Stimulated activated CD8-positive, alpha-beta memory T cell treated with anti-CD3 and anti-CD28 coated beads, Interleukin-4, amount 100 ng/mL, for 4 hours (primary cell): ENCODE data around the gene ACSS3.

ENCODE experiments used
- DNase-seq, 2 donors: peaks; one replicate each; pipeline ENCODE4 v3.0.0-alpha.2; 2020; ENCODE audit warnings: low read depth in 2 of 2, low spot score in 1 of 2

ACSS3 gene

GRCh38 chr12:81288651-81289050 is 210.8 kb downstream of the ACSS3 start:
- DNase-seq = no peak

GRCh38 chr12:81294325-81295190 is 216.7 kb downstream of the ACSS3 start:
- DNase-seq = no peak

GRCh38 chr12:81295251-81295650 is 217.4 kb downstream of the ACSS3 start:
- no peak for DNase-seq

- DNase-seq = no peak
These were observed 218.9 kb downstream of the ACSS3 start for GRCh38 chr12:81296556-81297305.

GRCh38 chr12:81297601-81298000 is 219.7 kb downstream of the ACSS3 start:
- DNase-seq = no peak

GRCh38 chr12:81300454-81300853 is 222.6 kb downstream of the ACSS3 start:
- no peak for DNase-seq

GRCh38 chr12:81303935-81304334 is 226.1 kb downstream of the ACSS3 start:
- no peak for DNase-seq
